Sigmoid colon (tissue), 4 donors: ENCODE results near the gene MAL.

ENCODE experiments used
- CTCF ChIP-seq, 4 experiments: fragments of 450-650 bp in 3 of 4; fragments of 200-600 bp in 1 of 4; IDR thresholded peaks; one replicate each; pipeline ENCODE4 v1.5.1; 2016 to 2019; ENCODE audit warnings: antibody characterized with exemption in 4 of 4, mild to moderate bottlenecking in 3 of 4, moderate library complexity in 2 of 4
- EP300 ChIP-seq, 4 donors: sonication (generic); formaldehyde crosslinking; IDR thresholded peaks; one replicate each; pipeline ENCODE4 v1.6.1; 2017; ENCODE audit warnings: antibody characterized with exemption in 4 of 4
- POLR2A ChIP-seq, 2 donors: fragments of 450-650 bp; IDR thresholded peaks; one replicate each; pipeline ENCODE4 v1.6.1; 2016; ENCODE audit warnings: antibody characterized with exemption in 2 of 2, mild to moderate bottlenecking in 2 of 2, moderate library complexity in 2 of 2
- POLR2AphosphoS5 ChIP-seq, 4 donors: sonication (generic); formaldehyde crosslinking; IDR thresholded peaks; one replicate each; pipeline ENCODE4 v1.6.1; 2017; ENCODE audit warnings: antibody characterized with exemption in 4 of 4

- TF ChIP-seq POLR2A (IDR thresholded peaks at IDR 0.05) = no peak
- TF ChIP-seq CTCF (IDR thresholded peaks at IDR 0.05) = no peak
- no peak for TF ChIP-seq EP300 (IDR thresholded peaks at IDR 0.05)
- no peak for TF ChIP-seq POLR2AphosphoS5 (IDR thresholded peaks at IDR 0.05)
These were observed 17.2 kb upstream of the MAL start for GRCh38 chr2:95008306-95008705.
